Body of pancreas (tissue), 4 donors: ENCODE data around the gene PCNX1.

Experiments
- CTCF ChIP-seq, 7 experiments: fragments of 450-650 bp in 4 of 7; fragments of 200-600 bp in 3 of 7; sonication (generic) in 3 of 7; IDR thresholded peaks; one replicate each; pipeline ENCODE4 v1.5.1; 2016 to 2019; ENCODE audit warnings: antibody characterized with exemption in 7 of 7
- POLR2A ChIP-seq, 3 donors: fragments of 450-650 bp; IDR thresholded peaks; one replicate each; pipeline ENCODE4 v1.6.1; 2016; ENCODE audit warnings: antibody characterized with exemption in 3 of 3, mild to moderate bottlenecking in 2 of 3

GRCh38 chr14:71121711-71122110, 214.5 kb downstream of the PCNX1 start:
- TF ChIP-seq CTCF (IDR thresholded peaks at IDR 0.05) (no peak), POLR2A (IDR thresholded peaks at IDR 0.05) (no peak)
